ENCODE measurements around the gene SOS2. TPM values are rescaled to one million over a fixed set of nuclear protein-coding genes. Genes with fewer than 3 reads are reported as not detected.

Gene SOS2
- total RNA-seq (51.0 and 55.3 TPM in 2 replicates), polyA plus RNA-seq (9.6 and 14.2 TPM in 2 replicates), polyA minus RNA-seq (10.6 and 17.0 TPM in 2 replicates)
- 38.1 TPM for total RNA-seq (2013)

- H3K79me2 ChIP-seq (ENCODE audit: control insufficient read depth, insufficient read depth, low read length) = peaks cover 36% of the 10 kb centered on the region
- peaks cover 29% of the 10 kb centered on the region for H4K20me1 ChIP-seq (ENCODE audit: control insufficient read depth, insufficient read depth, low read length, poor library complexity, severe bottlenecking)
- H3K9ac ChIP-seq (ENCODE audit: low read length) = peak within 1 kb of the TSS; percentile 76
- peaks cover 0 to 5% (median 0%) of the 10 kb centered on the region in 3 donors for H3K9me3 ChIP-seq (ENCODE audit: control extremely low read depth in 1 of 3, control insufficient read depth in 2 of 3, insufficient read depth in 1 of 3, low read length in 2 of 3)
- no peak for TF ChIP-seq CTCF (IDR thresholded peaks at IDR 0.05)
- ChIA-PET POLR2A (interaction anchor here (0.7 to 1.4 kb wide), 2 partner anchors 80 to 380 kb away, joined by 3 to 4 read pairs; partner anchors contain the start of genes DMAC2L and L2HGDH), CTCF (interaction anchor here (1.0 to 2.1 kb wide), 3 partner anchors 369 to 598 kb away, joined by 3 to 5 read pairs (median 4); partner anchors contain the start of gene NEMF)
- under 1% methylated on average over 88 of the region's 90 CpGs for WGBS (ENCODE audit: insufficient coverage)
- H3K4me2 ChIP-seq (replicated peaks; ENCODE audit: low read depth, low read length, poor library complexity, severe bottlenecking) = peak within 1 kb of the TSS; percentile 79
- no peaks in the 10 kb centered on the region for H3K27me3 ChIP-seq (replicated peaks in 1 of 4; ENCODE audit: control extremely low read depth in 1 of 4, control insufficient read depth in 3 of 4, insufficient read depth in 4 of 4, low read length in 3 of 4)
- Mint-ChIP-seq H3K27ac (peak within 1 kb of the TSS; percentile 97), H3K4me1 (peaks cover 30% of the 10 kb centered on the region), H3K9me3 (ENCODE audit: insufficient read depth) (no peaks in the 10 kb centered on the region), H3K27me3 (no peaks in the 10 kb centered on the region), H3K4me3 (peak within 1 kb of the TSS; percentile 95)
- peak; percentile 88 for ATAC-seq (ENCODE audit: low read depth)
- intact Hi-C loops (cut with micrococcal nuclease) = loop anchor here (1.0 to 5.0 kb wide), 11 partner anchors 29 to 634 kb away; partner anchors contain the start of genes DMAC2L, KLHDC1, L2HGDH and LRR1
- peak within 1 kb of the TSS; percentile 83 to 88 for H3K27ac ChIP-seq (ENCODE audit: low read length in 2 of 2)
- no peaks in the 10 kb centered on the region for H3K36me3 ChIP-seq (replicated peaks in 1 of 2; ENCODE audit: control extremely low read depth in 1 of 2, control insufficient read depth in 1 of 2, extremely low read depth in 1 of 2, insufficient read depth in 2 of 2, low read length in 1 of 2)
- H2AFZ ChIP-seq (ENCODE audit: insufficient read depth, low read depth, low read length, poor library complexity, severe bottlenecking) = peak within 1 kb of the TSS; percentile 86
- DNase-seq = peak; percentile 93
- peak within 1 kb of the TSS; percentile 76 to 94 (median 87) for H3K4me3 ChIP-seq (ENCODE audit: control extremely low read depth in 1 of 5, extremely low read depth in 1 of 5, insufficient read depth in 1 of 5, low read depth in 2 of 5, low read length in 4 of 5)
- peaks cover 14 to 17% of the 10 kb centered on the region in 2 donors for H3K4me1 ChIP-seq (ENCODE audit: control insufficient read depth in 2 of 2, insufficient read depth in 2 of 2, low read length in 2 of 2)
Measured at GRCh38 chr14:50231475-50232275, at the start of gene SOS2. SOS2 (minus strand) TSS chr14:50231578; CDS start chr14:50231283, 295 bp downstream.

DNA sequence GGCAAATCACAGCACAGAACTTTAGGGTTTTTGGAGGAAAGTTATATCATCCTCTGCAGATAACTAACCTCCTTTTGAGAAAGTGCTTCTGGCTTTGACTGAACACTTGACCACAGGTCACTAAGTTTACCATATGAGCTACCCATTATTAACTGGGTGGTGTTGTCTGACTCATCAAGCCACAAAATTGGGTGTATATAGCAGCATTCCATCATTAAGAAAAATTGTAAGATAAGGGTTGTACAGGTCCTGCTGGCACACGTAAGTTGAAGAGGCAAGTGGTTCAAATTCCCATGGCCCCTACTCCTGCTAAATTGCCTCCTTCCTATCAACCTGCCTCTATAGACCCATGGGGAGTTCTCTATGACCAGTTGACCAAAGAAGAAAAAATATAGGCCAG is 41.1 kb upstream of the SOS2 start:
- Histone ChIP-seq H3K9ac (ENCODE audit: low read length) (no peak overlapping the region), H3K9me3 (ENCODE audit: control extremely low read depth in 1 of 3, control insufficient read depth in 2 of 3, insufficient read depth in 1 of 3, low read length in 2 of 3) (no peaks in the 10 kb centered on the region), H3K4me2 (replicated peaks; ENCODE audit: low read depth, low read length, poor library complexity, severe bottlenecking) (no peak overlapping the region), H3K36me3 (replicated peaks in 1 of 2; ENCODE audit: control extremely low read depth in 1 of 2, control insufficient read depth in 1 of 2, extremely low read depth in 1 of 2, insufficient read depth in 2 of 2, low read length in 1 of 2) (peaks cover 0 to 1% of the 10 kb centered on the region in 2 experiments), H3K27ac (ENCODE audit: low read length in 2 of 2) (no peak overlapping the region), H4K20me1 (ENCODE audit: control insufficient read depth, insufficient read depth, low read length, poor library complexity, severe bottlenecking) (no peaks in the 10 kb centered on the region), H2AFZ (ENCODE audit: insufficient read depth, low read depth, low read length, poor library complexity, severe bottlenecking) (no peak overlapping the region), H3K79me2 (ENCODE audit: control insufficient read depth, insufficient read depth, low read length) (no peaks in the 10 kb centered on the region), H3K4me1 (ENCODE audit: control insufficient read depth in 2 of 2, insufficient read depth in 2 of 2, low read length in 2 of 2) (no peaks in the 10 kb centered on the region), H3K4me3 (ENCODE audit: control extremely low read depth in 1 of 5, extremely low read depth in 1 of 5, insufficient read depth in 1 of 5, low read depth in 2 of 5, low read length in 4 of 5) (no peak overlapping the region), H3K27me3 (replicated peaks in 1 of 4; ENCODE audit: control extremely low read depth in 1 of 4, control insufficient read depth in 3 of 4, insufficient read depth in 4 of 4, low read length in 3 of 4) (no peaks in the 10 kb centered on the region)
- no peak for TF ChIP-seq EZH2 (IDR thresholded peaks at IDR 0.05; ENCODE audit: borderline replicate concordance, insufficient read depth, low read depth, low read length, poor library complexity, severe bottlenecking)
- TF ChIP-seq CTCF (IDR thresholded peaks at IDR 0.05) = no peak
- DNase-seq = no peak
- Mint-ChIP-seq H3K9me3 (ENCODE audit: insufficient read depth) (no peaks in the 10 kb centered on the region), H3K4me3 (no peak overlapping the region), H3K4me1 (no peaks in the 10 kb centered on the region), H3K27ac (no peak overlapping the region), H3K27me3 (no peaks in the 10 kb centered on the region)
- ATAC-seq (ENCODE audit: low read depth) = no peak
- CTCF ChIA-PET = interaction anchor here (0.5 kb wide), 1 partner anchor 11 kb away, joined by 5 read pairs; no protein-coding TSS in a partner anchor
- intact Hi-C loops (cut with micrococcal nuclease) = no loop called here
- POLR2A ChIA-PET = no interaction called here
- no CpG with 5 or more reads among the region's 1 CpG for WGBS (ENCODE audit: insufficient coverage)
